ENCODE measurements around the gene IQCM.

IQCM gene

DNA sequence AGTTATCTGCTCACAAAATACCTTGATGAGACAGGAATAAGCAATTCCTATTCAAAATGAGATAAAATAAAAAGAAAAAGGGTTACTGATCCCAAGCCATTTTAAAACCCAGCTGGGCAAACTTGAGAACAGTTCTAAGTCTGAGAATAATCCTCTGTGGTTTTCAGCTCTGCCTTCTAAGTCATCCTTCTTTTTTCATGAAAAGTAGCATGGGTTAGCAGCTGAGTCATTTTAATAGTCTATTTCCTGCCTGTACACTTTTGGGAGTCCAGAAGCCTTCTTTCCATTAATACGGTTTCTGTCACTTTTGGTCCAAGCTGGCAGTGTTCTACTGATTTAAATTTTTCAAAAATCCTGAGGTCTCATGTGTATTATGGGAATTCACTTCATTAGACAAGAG is 374.3 kb downstream of the IQCM start:
- H3K27ac ChIP-seq (replicated peaks): no peak overlapping the region
- no peak for TF ChIP-seq CTCF (IDR thresholded peaks at IDR 0.05; ENCODE audit: insufficient read depth, low read length)
- TF ChIP-seq, protein P1, sequence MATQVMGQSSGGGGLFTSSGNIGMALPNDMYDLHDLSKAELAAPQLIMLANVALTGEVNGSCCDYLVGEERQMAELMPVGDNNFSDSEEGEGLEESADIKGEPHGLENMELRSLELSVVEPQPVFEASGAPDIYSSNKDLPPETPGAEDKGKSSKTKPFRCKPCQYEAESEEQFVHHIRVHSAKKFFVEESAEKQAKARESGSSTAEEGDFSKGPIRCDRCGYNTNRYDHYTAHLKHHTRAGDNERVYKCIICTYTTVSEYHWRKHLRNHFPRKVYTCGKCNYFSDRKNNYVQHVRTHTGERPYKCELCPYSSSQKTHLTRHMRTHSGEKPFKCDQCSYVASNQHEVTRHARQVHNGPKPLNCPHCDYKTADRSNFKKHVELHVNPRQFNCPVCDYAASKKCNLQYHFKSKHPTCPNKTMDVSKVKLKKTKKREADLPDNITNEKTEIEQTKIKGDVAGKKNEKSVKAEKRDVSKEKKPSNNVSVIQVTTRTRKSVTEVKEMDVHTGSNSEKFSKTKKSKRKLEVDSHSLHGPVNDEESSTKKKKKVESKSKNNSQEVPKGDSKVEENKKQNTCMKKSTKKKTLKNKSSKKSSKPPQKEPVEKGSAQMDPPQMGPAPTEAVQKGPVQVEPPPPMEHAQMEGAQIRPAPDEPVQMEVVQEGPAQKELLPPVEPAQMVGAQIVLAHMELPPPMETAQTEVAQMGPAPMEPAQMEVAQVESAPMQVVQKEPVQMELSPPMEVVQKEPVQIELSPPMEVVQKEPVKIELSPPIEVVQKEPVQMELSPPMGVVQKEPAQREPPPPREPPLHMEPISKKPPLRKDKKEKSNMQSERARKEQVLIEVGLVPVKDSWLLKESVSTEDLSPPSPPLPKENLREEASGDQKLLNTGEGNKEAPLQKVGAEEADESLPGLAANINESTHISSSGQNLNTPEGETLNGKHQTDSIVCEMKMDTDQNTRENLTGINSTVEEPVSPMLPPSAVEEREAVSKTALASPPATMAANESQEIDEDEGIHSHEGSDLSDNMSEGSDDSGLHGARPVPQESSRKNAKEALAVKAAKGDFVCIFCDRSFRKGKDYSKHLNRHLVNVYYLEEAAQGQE (IDR thresholded peaks at IDR 0.05; ENCODE audit: insufficient replicate concordance, low read depth): no peak
- TF ChIP-seq SPI1 (IDR thresholded peaks at IDR 0.05; ENCODE audit: borderline replicate concordance, low read depth): no peak
- no peak for TF ChIP-seq GABPA (IDR thresholded peaks at IDR 0.05; ENCODE audit: low read depth)
- no peak for TF ChIP-seq POLR2AphosphoS5 (IDR thresholded peaks at IDR 0.05; ENCODE audit: low read depth)
- no peak overlapping the region for H3K4me3 ChIP-seq (replicated peaks; ENCODE audit: insufficient read depth, low read length)
- no peaks in the 10 kb centered on the region for H3K27me3 ChIP-seq (ENCODE audit: insufficient read depth, poor library complexity, severe bottlenecking)
- DNase-seq (ENCODE audit: low read depth in 1 of 2, low spot score in 1 of 2): no peak

GRCh38 chr4:149426461-149426860 is 389.2 kb downstream of the IQCM start:
- no peak overlapping the region for H3K27ac ChIP-seq (replicated peaks)
- no peak for DNase-seq (ENCODE audit: low read depth in 1 of 2, low spot score in 1 of 2)
- no peak overlapping the region for H3K4me3 ChIP-seq (replicated peaks; ENCODE audit: insufficient read depth, low read length)

GRCh38 chr4:149409555-149409962 is 406.1 kb downstream of the IQCM start:
- Histone ChIP-seq H3K27ac (replicated peaks) (no peak overlapping the region), H3K27me3 (ENCODE audit: insufficient read depth, poor library complexity, severe bottlenecking) (no peaks in the 10 kb centered on the region), H3K4me3 (replicated peaks; ENCODE audit: insufficient read depth, low read length) (no peak overlapping the region)
- no peak for DNase-seq (ENCODE audit: low read depth in 1 of 2, low spot score in 1 of 2)
- TF ChIP-seq GABPA (IDR thresholded peaks at IDR 0.05; ENCODE audit: low read depth) (no peak), SPI1 (IDR thresholded peaks at IDR 0.05; ENCODE audit: borderline replicate concordance, low read depth) (no peak), CTCF (IDR thresholded peaks at IDR 0.05; ENCODE audit: insufficient read depth, low read length) (no peak), POLR2AphosphoS5 (IDR thresholded peaks at IDR 0.05; ENCODE audit: low read depth) (no peak)
- TF ChIP-seq, protein P1 (IDR thresholded peaks at IDR 0.05; ENCODE audit: insufficient replicate concordance, low read depth): no peak

More at GRCh38 chr4:149426461-149426860, 389.2 kb downstream of the IQCM start:
- no peak for TF ChIP-seq GABPA (IDR thresholded peaks at IDR 0.05; ENCODE audit: low read depth)
- no peak for TF ChIP-seq POLR2AphosphoS5 (IDR thresholded peaks at IDR 0.05; ENCODE audit: low read depth)
- TF ChIP-seq, protein P1 (IDR thresholded peaks at IDR 0.05; ENCODE audit: insufficient replicate concordance, low read depth): no peak
- H3K27me3 ChIP-seq (ENCODE audit: insufficient read depth, poor library complexity, severe bottlenecking): no peaks in the 10 kb centered on the region

All from HL-60 (cell line).